Measurements from ENCODE around the gene PATL1.

- peak; percentile 35; the same call in 1 of the 2 replicates for TF ChIP-seq CTCF (conservative IDR thresholded peaks at IDR 0.05)
- no peak for TF ChIP-seq EZH2 (IDR thresholded peaks at IDR 0.05; ENCODE audit: low read depth)
Measured at GRCh38 chr11:59678118-59678812, 9.4 kb upstream of the PATL1 start.

All from PC-9 (cell line).